Measurements from ENCODE around the gene TADA1. TPM values are rescaled to one million over a fixed set of nuclear protein-coding genes. Genes with fewer than 3 reads are reported as not detected.

TADA1 gene
- total RNA-seq, 1 donor from 2014 or later, result 16.3 TPM

GRCh38 chr1:166900987-166901386, 24.9 kb upstream of the TADA1 start:
- intact Hi-C loops (cut with micrococcal nuclease), result no loop called here

GRCh38 chr1:166899769-166900168, 23.7 kb upstream of the TADA1 start:
- intact Hi-C loops (cut with micrococcal nuclease), result no loop called here

- intact Hi-C loops (cut with micrococcal nuclease), result no loop called here
These were observed 19.7 kb upstream of the TADA1 start for GRCh38 chr1:166895766-166896165.

GRCh38 chr1:166889776-166890175, 13.7 kb upstream of the TADA1 start:
- intact Hi-C loops (cut with micrococcal nuclease), result no loop called here

- intact Hi-C loops (cut with micrococcal nuclease), result no loop called here
These were observed 12.5 kb upstream of the TADA1 start for GRCh38 chr1:166888373-166889111.

- intact Hi-C loops (cut with micrococcal nuclease), result loop anchor here (2.0 kb wide), 1 partner anchor 22 kb away; no protein-coding TSS in a partner anchor
These were observed 8.9 kb upstream of the TADA1 start for GRCh38 chr1:166884971-166885370.

GRCh38 chr1:166884040-166884642, 8.1 kb upstream of the TADA1 start:
- intact Hi-C loops (cut with micrococcal nuclease), result loop anchor here (2.0 kb wide), 1 partner anchor 23 kb away; no protein-coding TSS in a partner anchor

- intact Hi-C loops (cut with micrococcal nuclease), result no loop called here
These were observed 6.8 kb upstream of the TADA1 start for GRCh38 chr1:166882893-166883292.

GRCh38 chr1:166878173-166878917, 2.3 kb upstream of the TADA1 start:
- intact Hi-C loops (cut with micrococcal nuclease), result loop anchor here (10.0 kb wide), 4 partner anchors 566 to 1056 kb away; partner anchors contain the start of genes DCAF6, MPC2 and RCSD1

GRCh38 chr1:166876540-166876838, 425 bp upstream of the TADA1 start:
- intact Hi-C loops (cut with micrococcal nuclease), result loop anchor here (1.0 to 10.0 kb wide), 8 partner anchors 34 to 1058 kb away; partner anchors contain the start of genes DCAF6, MPC2, POGK and POU2F1

GRCh38 chr1:166875302-166875733, 746 bp downstream of the TADA1 start:
- intact Hi-C loops (cut with micrococcal nuclease), result loop anchor here (10.0 kb wide), 4 partner anchors 569 to 1059 kb away; partner anchors contain the start of genes DCAF6, MPC2 and RCSD1

- intact Hi-C loops (cut with micrococcal nuclease), result loop anchor here (10.0 kb wide), 4 partner anchors 570 to 1060 kb away; partner anchors contain the start of genes DCAF6, MPC2 and RCSD1
These were observed 1.6 kb downstream of the TADA1 start for GRCh38 chr1:166874464-166874863.

- intact Hi-C loops (cut with micrococcal nuclease), result loop anchor here (10.0 kb wide), 4 partner anchors 574 to 1064 kb away; partner anchors contain the start of genes DCAF6, MPC2 and RCSD1
These were observed 5.5 kb downstream of the TADA1 start for GRCh38 chr1:166870584-166870983.

GRCh38 chr1:166869318-166870099, 6.6 kb downstream of the TADA1 start:
- intact Hi-C loops (cut with micrococcal nuclease), result loop anchor here (10.0 kb wide), 4 partner anchors 575 to 1065 kb away; partner anchors contain the start of genes DCAF6, MPC2 and RCSD1

GRCh38 chr1:166868639-166869038, 7.4 kb downstream of the TADA1 start:
- intact Hi-C loops (cut with micrococcal nuclease), result no loop called here

GRCh38 chr1:166865926-166866325, 10.1 kb downstream of the TADA1 start:
- intact Hi-C loops (cut with micrococcal nuclease), result no loop called here

GRCh38 chr1:166859597-166859996, 16.5 kb downstream of the TADA1 start:
- intact Hi-C loops (cut with micrococcal nuclease), result no loop called here

- intact Hi-C loops (cut with micrococcal nuclease), result no loop called here
These were observed 17.2 kb downstream of the TADA1 start for GRCh38 chr1:166858726-166859419.

- intact Hi-C loops (cut with micrococcal nuclease), result no loop called here
These were observed 18.1 kb downstream of the TADA1 start for GRCh38 chr1:166857995-166858394.

GRCh38 chr1:166855558-166855957, 20.5 kb downstream of the TADA1 start:
- intact Hi-C loops (cut with micrococcal nuclease), result no loop called here

All from T-helper 2 cell treated with Interferon-gamma antibody and Interleukin-4, amounts not matched to agents 100 ng/mL and 5 ng/mL, for 36 hours (primary cell).